ENCODE data around the gene SQSTM1. TPM values are rescaled to one million over a fixed set of nuclear protein-coding genes. Genes with fewer than 3 reads are reported as not detected.

SQSTM1 gene
- total RNA-seq, 1 donor from 2014 or later: 97.0 TPM

DNA sequence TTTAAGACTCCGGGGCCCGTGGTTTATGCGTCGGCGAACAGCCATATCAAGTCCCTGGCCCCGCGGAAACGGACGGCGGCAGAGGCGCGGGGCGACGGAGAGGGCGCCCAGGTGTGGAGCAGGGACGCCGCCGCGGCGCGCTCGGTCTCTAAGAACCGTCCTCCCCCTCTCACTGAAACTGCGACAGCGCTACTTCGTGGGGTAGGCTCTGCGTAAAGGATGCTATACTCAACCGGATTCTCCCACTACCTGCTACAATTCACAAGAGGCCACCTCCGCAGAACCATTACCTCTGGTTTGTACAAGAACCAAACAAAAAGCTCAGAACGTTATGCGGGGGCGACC is 37.5 kb downstream of the SQSTM1 start:
- TF ChIP-seq CTCF (IDR thresholded peaks at IDR 0.05; ENCODE audit: partially characterized antibody, unreplicated experiment): no peak
- Mint-ChIP-seq H3K4me3 (ENCODE audit: unreplicated experiment) (peak overlapping the region; percentile 97), H3K27ac (ENCODE audit: unreplicated experiment) (peak overlapping the region; percentile 93), H3K4me1 (ENCODE audit: low read depth, unreplicated experiment) (peaks cover 7% of the 10 kb centered on the region), H3K36me3 (ENCODE audit: unreplicated experiment) (peaks cover 6% of the 10 kb centered on the region), H3K9me3 (ENCODE audit: unreplicated experiment) (peaks cover 4% of the 10 kb centered on the region), H3K27me3 (ENCODE audit: unreplicated experiment) (peaks cover 3% of the 10 kb centered on the region)
- DNase-seq: peak; percentile 46

DNA sequence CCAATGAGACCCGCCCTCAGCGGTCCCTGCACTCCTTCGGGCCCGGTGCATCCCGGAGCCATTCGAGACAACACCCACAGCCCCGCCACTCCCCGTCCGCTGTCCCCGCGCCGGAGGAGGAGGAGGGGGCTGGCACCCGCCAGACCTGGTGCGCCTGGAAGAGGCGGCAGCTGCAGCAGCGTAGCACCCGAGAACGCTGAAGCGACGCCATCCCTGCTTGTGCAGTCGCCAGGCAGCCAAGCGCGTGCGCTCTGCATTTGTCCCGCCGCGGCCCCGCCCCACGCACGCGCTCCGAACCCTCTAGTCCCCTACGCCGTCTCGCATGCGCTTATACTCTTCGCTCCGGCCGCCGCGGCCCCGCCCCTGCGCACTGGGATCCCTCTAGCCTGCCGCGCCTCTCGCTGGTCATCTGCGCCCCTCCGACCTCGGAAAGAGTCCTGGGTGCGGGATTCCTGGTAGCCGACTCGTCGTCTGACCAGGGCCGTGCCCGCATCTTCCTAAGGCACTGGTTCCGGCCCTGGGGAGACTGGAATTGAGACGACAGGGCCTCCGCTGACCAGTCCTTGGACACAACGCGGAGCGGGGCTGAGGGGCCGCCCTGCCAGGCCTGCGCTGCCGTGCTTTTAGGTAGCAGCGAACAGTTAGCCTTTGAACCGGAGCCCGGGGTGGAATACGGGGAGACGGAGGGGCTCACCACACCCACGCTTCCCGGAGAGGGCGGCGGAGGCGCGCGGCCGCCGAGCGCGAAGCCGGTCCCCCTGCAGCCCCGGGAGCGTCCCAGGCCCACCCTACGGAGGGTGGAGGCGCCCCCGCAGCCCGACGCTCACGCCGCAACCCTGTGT is 38.1 kb downstream of the SQSTM1 start, which contains the start of gene MRNIP:
MRNIP (minus strand) TSS at position 232 of the 842 bp plus-strand sequence; CDS start at position 211, 21 bp downstream.
- H3K4me3 Mint-ChIP-seq (ENCODE audit: unreplicated experiment): peak within 1 kb of the TSS; percentile 97
- H3K36me3 Mint-ChIP-seq (ENCODE audit: unreplicated experiment): peaks cover 6% of the 10 kb centered on the region
- H3K4me1 Mint-ChIP-seq (ENCODE audit: low read depth, unreplicated experiment): peaks cover 7% of the 10 kb centered on the region
- H3K27ac Mint-ChIP-seq (ENCODE audit: unreplicated experiment): peak within 1 kb of the TSS; percentile 93
- peaks cover 3% of the 10 kb centered on the region for H3K27me3 Mint-ChIP-seq (ENCODE audit: unreplicated experiment)
- peak; percentile 99 for DNase-seq
- TF ChIP-seq CTCF (IDR thresholded peaks at IDR 0.05; ENCODE audit: partially characterized antibody, unreplicated experiment): no peak
- peaks cover 4% of the 10 kb centered on the region for H3K9me3 Mint-ChIP-seq (ENCODE audit: unreplicated experiment)

DNA sequence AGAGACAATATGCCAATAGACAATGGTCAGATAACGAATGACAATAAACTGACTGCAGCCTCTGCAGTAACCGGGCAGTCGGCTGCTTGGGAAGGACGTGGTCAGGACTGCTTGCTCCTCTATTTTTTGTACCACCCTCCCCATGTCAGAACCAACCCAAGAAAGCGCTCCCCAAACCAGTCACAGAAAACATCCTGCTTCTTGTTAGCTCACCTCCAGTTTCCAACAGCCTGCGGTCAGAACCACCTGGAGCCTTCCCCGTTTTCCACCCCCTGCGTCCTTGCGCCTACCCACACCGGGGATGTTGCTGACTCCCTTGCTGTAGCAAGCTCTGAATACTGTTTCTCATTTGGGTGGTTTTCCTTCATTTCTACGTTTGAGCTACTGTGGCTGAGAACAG is 39.6 kb downstream of the SQSTM1 start:
- no peak for DNase-seq
- Mint-ChIP-seq H3K36me3 (ENCODE audit: unreplicated experiment) (peaks cover 6% of the 10 kb centered on the region), H3K9me3 (ENCODE audit: unreplicated experiment) (peaks cover 4% of the 10 kb centered on the region), H3K4me3 (ENCODE audit: unreplicated experiment) (peak overlapping the region; percentile 47), H3K27ac (ENCODE audit: unreplicated experiment) (peak overlapping the region; percentile 35), H3K27me3 (ENCODE audit: unreplicated experiment) (peaks cover 3% of the 10 kb centered on the region), H3K4me1 (ENCODE audit: low read depth, unreplicated experiment) (peaks cover 7% of the 10 kb centered on the region)
- no peak for TF ChIP-seq CTCF (IDR thresholded peaks at IDR 0.05; ENCODE audit: partially characterized antibody, unreplicated experiment)

- no peak for DNase-seq
- no peak overlapping the region for H3K27ac Mint-ChIP-seq (ENCODE audit: unreplicated experiment)
- peaks cover 3% of the 10 kb centered on the region for H3K27me3 Mint-ChIP-seq (ENCODE audit: unreplicated experiment)
- peaks cover 6% of the 10 kb centered on the region for H3K36me3 Mint-ChIP-seq (ENCODE audit: unreplicated experiment)
- no peak for TF ChIP-seq CTCF (IDR thresholded peaks at IDR 0.05; ENCODE audit: partially characterized antibody, unreplicated experiment)
- H3K4me1 Mint-ChIP-seq (ENCODE audit: low read depth, unreplicated experiment): peaks cover 8% of the 10 kb centered on the region
- H3K9me3 Mint-ChIP-seq (ENCODE audit: unreplicated experiment): peaks cover 5% of the 10 kb centered on the region
- no peak overlapping the region for H3K4me3 Mint-ChIP-seq (ENCODE audit: unreplicated experiment)
These were observed 41.6 kb downstream of the SQSTM1 start for GRCh38 chr5:179862296-179862695.

DNA sequence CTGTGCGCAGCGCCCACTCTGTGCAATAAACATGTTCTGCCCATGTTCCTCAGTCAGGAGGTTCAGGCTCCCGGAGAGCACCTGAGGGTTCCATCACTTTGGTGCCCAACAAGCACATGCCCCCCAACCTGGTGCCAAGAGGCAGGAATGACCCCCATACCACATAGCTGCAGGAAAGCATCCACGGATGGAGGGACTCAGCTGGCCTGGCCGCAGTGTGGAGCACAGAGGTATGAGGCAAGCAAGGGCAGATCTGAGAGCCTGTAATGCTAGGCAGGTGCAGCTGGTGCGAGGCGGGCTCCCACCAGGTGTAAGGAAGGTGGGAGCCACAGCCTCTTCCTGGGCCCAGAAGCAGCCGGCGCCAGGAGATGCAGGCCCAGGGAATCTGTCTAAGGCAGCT is 42.2 kb downstream of the SQSTM1 start:
- H3K4me1 Mint-ChIP-seq (ENCODE audit: low read depth, unreplicated experiment): peaks cover 9% of the 10 kb centered on the region
- H3K4me3 Mint-ChIP-seq (ENCODE audit: unreplicated experiment): no peak overlapping the region
- TF ChIP-seq CTCF (IDR thresholded peaks at IDR 0.05; ENCODE audit: partially characterized antibody, unreplicated experiment): no peak

More for the DNA sequence above, 42.2 kb downstream of the SQSTM1 start:
- no peak for DNase-seq
- H3K27ac Mint-ChIP-seq (ENCODE audit: unreplicated experiment): no peak overlapping the region
- peaks cover 6% of the 10 kb centered on the region for H3K36me3 Mint-ChIP-seq (ENCODE audit: unreplicated experiment)
- peaks cover 6% of the 10 kb centered on the region for H3K9me3 Mint-ChIP-seq (ENCODE audit: unreplicated experiment)
- H3K27me3 Mint-ChIP-seq (ENCODE audit: unreplicated experiment): peaks cover 2% of the 10 kb centered on the region
